Astrocyte of the spinal cord (primary cell): ENCODE results near the gene SIRT4.

Experiments
- DNase-seq: peaks from one replicate; pipeline ENCODE4 v3.0.0; 2011; ENCODE audit warnings: low read depth, low spot score
- H3K4me3 ChIP-seq: 2 replicates; pipeline ENCODE4 v1.5.1; 2011; ENCODE audit warnings: low read depth, mild to moderate bottlenecking, low read length, moderate library complexity
- in situ Hi-C: cut with HindIII; loops from 2 replicates; pipeline ENCODE4 v1.10.0; 2017; ENCODE audit warnings: low sequenced_read_pairs
- TF ChIP-seq, protein P1 (sequence below): IDR thresholded peaks from 2 replicates; pipeline ENCODE4 v1.5.1; 2012; ENCODE audit warnings: low read depth, mild to moderate bottlenecking, low read length, inconsistent platforms

The SIRT4 gene

DNA sequence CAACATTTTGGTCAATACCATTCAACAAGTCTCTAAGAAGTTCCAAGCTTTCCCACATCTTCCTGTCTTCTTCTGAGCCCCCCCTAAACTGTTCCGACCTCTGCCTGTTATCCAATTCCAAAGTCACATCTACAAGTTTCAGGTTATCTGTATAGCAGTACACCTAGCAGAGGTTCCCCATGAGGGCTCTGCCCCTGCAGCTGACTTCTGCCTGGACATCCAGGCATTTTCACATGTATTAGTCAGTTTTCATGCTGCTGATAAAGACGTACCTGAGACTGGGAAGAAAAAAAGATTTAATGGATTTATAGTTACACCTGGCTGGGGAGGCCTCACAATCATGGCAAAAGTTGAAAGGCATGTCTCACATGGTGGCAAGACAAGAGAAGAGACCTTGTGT, 35.6 kb downstream of the SIRT4 start:
- DNase-seq, result no peak
- H3K4me3 ChIP-seq, result no peak overlapping the region
- TF ChIP-seq, protein P1, sequence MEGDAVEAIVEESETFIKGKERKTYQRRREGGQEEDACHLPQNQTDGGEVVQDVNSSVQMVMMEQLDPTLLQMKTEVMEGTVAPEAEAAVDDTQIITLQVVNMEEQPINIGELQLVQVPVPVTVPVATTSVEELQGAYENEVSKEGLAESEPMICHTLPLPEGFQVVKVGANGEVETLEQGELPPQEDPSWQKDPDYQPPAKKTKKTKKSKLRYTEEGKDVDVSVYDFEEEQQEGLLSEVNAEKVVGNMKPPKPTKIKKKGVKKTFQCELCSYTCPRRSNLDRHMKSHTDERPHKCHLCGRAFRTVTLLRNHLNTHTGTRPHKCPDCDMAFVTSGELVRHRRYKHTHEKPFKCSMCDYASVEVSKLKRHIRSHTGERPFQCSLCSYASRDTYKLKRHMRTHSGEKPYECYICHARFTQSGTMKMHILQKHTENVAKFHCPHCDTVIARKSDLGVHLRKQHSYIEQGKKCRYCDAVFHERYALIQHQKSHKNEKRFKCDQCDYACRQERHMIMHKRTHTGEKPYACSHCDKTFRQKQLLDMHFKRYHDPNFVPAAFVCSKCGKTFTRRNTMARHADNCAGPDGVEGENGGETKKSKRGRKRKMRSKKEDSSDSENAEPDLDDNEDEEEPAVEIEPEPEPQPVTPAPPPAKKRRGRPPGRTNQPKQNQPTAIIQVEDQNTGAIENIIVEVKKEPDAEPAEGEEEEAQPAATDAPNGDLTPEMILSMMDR, result no peak
- in situ Hi-C loops, result no loop called here

DNA sequence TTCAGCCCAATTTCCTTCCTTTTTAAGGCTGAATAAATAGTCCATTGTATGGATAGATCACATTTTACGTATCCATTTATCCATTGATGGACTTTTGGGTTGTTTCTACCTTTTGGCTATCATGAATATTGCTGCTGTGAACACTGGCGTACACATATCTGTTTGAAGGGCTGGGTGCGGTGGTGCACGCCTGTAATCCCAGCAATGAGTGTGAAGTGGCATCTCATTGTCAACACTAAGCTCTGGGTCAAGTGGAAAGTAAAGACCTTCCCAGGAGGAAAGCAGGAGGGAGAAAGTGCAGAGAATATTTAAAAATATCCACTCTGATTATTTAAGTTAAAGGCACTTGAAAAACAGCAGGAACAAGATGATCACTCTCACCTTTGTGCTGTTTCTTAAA, 37.1 kb downstream of the SIRT4 start:
- TF ChIP-seq, protein P1, result no peak
- no peak for DNase-seq
- H3K4me3 ChIP-seq, result no peak overlapping the region
- in situ Hi-C loops, result no loop called here

DNA sequence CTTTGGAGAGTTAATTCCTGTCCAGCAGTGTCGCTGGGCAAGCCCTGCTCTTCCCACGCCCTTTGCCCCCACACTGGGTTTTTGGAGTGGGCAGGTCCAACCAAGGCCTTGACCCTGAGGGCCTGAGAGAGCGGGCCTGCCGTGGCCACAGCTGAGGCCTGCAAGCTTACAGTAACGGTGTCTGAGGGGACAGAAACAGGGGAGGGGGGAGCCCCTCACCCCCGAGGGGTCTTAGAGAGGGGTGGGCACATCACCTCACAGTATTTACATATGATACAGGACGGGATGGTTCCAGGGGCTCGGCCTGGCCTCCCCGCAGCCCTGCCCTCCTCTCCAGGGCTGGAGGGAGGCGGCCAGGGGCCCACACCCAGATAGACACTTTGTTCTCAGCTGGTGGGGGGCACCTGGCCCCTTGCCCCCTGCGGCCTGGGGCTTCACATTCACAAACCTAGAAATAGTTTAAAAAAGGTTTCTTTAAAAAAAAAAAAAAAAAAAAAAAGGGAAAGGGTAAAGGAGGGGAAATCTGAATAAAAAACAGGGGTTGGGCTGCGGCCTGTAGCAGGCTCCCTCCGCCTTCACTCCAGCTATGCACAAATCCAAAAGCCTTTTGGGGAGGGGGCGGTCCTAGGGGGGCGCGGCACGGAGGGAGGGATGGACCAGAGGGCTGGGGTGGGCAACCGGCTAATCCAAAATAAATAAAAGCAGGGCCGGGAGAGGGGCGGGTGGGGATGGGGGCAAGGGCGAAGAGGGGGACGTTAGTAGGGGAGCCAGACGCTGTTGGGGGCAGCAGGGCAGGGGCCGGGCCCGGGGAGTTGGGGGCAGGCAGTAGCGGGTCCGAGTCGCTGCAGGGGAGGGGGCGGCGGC, 40.3 kb downstream of the SIRT4 start:
- DNase-seq, result no peak

DNA sequence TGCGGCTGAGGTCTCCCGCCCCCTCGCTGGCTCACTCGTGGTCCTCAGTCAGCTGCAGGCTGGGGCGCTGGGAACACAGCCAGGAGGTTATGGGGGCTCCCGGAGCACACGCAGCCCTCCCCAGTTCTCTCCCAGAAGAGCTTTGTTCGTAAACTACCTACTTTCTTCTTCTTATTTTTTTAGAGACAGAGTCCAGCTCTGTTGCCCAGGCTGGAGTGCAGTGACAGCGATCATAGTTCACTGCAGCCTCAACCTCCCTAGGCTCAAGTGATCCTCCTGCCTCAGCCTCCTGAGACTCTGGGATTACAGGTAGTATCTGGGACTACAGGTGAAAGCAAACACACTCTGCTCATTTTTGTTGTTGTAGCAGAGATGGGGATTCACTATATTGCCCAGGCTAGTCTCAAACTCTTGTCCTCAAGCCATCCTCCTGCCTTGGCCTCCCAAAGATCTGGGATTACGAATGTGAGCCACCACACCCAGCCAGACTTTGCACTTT, 41.0 kb downstream of the SIRT4 start:
- TF ChIP-seq, protein P1, result no peak
- no peak for DNase-seq
- in situ Hi-C loops, result no loop called here
- H3K4me3 ChIP-seq, result no peak overlapping the region

More for the DNA sequence above, 40.3 kb downstream of the SIRT4 start:
- TF ChIP-seq, protein P1, result no peak
- H3K4me3 ChIP-seq, result no peak overlapping the region
- in situ Hi-C loops, result no loop called here

DNA sequence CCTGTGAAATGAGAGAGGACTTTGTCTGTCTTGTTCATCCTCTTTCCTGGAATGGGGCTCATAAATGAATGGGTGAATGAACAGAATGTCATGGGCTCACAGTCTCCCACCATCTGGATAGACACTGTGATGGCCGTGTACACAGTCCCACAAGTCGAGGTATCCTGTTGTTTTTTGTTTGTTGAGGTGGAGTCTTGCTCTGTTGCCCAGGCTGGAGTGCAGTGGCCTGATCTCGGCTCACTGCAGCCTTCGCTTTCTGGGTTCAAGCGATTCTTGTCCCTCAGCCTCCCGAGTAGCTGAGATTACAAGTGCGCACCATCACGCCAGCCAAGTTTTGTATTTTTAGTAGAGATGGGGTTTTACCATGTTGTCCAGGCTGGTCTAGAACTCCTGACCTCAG, 41.6 kb downstream of the SIRT4 start:
- in situ Hi-C loops, result no loop called here
- TF ChIP-seq, protein P1, result no peak
- no peak for DNase-seq
- H3K4me3 ChIP-seq, result no peak overlapping the region

DNA sequence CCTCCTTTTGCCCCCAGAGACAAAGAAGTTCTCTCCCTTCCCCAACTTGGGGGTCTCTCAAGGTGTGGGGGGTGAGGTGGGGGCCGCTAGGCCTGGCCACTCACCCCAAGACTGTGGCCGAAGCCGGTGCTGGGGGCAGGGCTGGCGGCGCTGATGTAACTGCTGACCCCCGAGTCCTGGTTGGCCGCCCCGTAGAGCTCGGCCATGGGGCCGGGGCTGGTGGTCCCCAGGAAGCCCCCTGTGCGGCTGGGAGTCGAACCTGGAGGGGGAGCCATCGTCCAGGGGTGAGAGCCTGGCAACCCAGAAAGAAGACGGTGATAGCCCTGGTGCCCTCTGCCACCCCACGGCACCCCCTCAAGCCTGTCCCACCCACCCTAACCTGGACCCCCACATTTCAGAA, 43.9 kb downstream of the SIRT4 start:
- no peak overlapping the region for H3K4me3 ChIP-seq
- in situ Hi-C loops, result no loop called here
- DNase-seq, result no peak
- TF ChIP-seq, protein P1, result no peak
